Fibroblast of villous mesenchyme (primary cell): Measurements from ENCODE around the gene EARS2. TPM values are rescaled to one million over a fixed set of nuclear protein-coding genes. Genes with fewer than 3 reads are reported as not detected.

Experiments used
- DNase-seq: peaks from one replicate; pipeline ENCODE4 v3.0.0-alpha.2; 2010; ENCODE audit warnings: low read depth
- H3K4me3 ChIP-seq: 2 replicates; pipeline ENCODE4 v1.5.1; 2011; ENCODE audit warnings: low read depth, mild to moderate bottlenecking, low read length
- total RNA-seq: library from RNA; depleted of rRNA; stranded (reverse); fragments of >200 nt; gene quantifications from 2 replicates; pipeline ENCODE4 v1.2.3, GENCODE V29; 2012
- TF ChIP-seq, protein P1 (sequence below): IDR thresholded peaks from 2 replicates; pipeline ENCODE4 v1.5.1; 2012; ENCODE audit warnings: low read depth, mild to moderate bottlenecking, low read length; ENCODE audit not compliant: insufficient read depth

Gene EARS2
- total RNA-seq, 1 donor, result 36.3 TPM

GRCh38 chr16:23497543-23497868 is 59.6 kb downstream of the EARS2 start:
- H3K4me3 ChIP-seq, result peak overlapping the region; percentile 1
- TF ChIP-seq, protein P1, sequence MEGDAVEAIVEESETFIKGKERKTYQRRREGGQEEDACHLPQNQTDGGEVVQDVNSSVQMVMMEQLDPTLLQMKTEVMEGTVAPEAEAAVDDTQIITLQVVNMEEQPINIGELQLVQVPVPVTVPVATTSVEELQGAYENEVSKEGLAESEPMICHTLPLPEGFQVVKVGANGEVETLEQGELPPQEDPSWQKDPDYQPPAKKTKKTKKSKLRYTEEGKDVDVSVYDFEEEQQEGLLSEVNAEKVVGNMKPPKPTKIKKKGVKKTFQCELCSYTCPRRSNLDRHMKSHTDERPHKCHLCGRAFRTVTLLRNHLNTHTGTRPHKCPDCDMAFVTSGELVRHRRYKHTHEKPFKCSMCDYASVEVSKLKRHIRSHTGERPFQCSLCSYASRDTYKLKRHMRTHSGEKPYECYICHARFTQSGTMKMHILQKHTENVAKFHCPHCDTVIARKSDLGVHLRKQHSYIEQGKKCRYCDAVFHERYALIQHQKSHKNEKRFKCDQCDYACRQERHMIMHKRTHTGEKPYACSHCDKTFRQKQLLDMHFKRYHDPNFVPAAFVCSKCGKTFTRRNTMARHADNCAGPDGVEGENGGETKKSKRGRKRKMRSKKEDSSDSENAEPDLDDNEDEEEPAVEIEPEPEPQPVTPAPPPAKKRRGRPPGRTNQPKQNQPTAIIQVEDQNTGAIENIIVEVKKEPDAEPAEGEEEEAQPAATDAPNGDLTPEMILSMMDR, result no peak

GRCh38 chr16:23496821-23497542 is 60.2 kb downstream of the EARS2 start:
- DNase-seq, result peak; percentile 80
- TF ChIP-seq, protein P1, result no peak
- peak overlapping the region; percentile 1 for H3K4me3 ChIP-seq

More at GRCh38 chr16:23497543-23497868, 59.6 kb downstream of the EARS2 start:
- no peak for DNase-seq

DNA sequence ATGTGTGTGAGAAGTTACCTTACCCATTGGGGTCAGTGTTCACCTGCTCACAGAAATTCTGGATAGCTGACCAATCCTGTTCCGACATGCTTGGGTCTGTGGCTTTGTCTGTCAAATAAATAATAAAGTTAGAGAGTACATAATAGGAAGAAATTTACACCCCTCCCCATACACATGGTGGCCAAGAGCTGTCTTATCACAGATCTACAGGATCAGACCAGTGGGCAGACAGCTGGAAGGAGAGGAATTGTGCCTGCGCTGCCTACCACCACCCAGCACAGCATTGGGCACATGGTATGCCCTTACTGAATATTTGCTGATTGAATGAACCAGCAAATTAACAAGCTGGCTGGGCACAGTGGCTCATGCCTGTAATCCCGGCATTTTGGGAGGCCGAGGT is 61.5 kb downstream of the EARS2 start:
- TF ChIP-seq, protein P1, result no peak
- H3K4me3 ChIP-seq, result no peak overlapping the region
- no peak for DNase-seq

GRCh38 chr16:23494188-23494587 is 63.0 kb downstream of the EARS2 start:
- TF ChIP-seq, protein P1, result no peak
- DNase-seq, result no peak
- H3K4me3 ChIP-seq, result no peak overlapping the region

- TF ChIP-seq, protein P1, result no peak
- no peak overlapping the region for H3K4me3 ChIP-seq
- no peak for DNase-seq
These were observed 65.4 kb downstream of the EARS2 start for GRCh38 chr16:23491490-23492391.

- no peak for DNase-seq
- H3K4me3 ChIP-seq, result no peak overlapping the region
- TF ChIP-seq, protein P1, result no peak
These were observed 70.7 kb downstream of the EARS2 start for GRCh38 chr16:23486480-23486879.
